Activated CD4-positive, alpha-beta T cell treated with anti-CD3 and anti-CD28 coated beads, Interleukin-2, amount 50 U/mL, for 1 hour (primary cell): ENCODE results near the gene CALML4.
"Not testable (repeated sequence)": the region's sequence is repeated elsewhere in the genome, so short reads cannot be mapped to it uniquely, and the experiment has no call there.

Experiments used
- DNase-seq: peaks from one replicate; pipeline ENCODE4 v3.0.0-alpha.2; 2020

Gene CALML4, protein sequence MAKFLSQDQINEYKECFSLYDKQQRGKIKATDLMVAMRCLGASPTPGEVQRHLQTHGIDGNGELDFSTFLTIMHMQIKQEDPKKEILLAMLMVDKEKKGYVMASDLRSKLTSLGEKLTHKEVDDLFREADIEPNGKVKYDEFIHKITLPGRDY

DNA sequence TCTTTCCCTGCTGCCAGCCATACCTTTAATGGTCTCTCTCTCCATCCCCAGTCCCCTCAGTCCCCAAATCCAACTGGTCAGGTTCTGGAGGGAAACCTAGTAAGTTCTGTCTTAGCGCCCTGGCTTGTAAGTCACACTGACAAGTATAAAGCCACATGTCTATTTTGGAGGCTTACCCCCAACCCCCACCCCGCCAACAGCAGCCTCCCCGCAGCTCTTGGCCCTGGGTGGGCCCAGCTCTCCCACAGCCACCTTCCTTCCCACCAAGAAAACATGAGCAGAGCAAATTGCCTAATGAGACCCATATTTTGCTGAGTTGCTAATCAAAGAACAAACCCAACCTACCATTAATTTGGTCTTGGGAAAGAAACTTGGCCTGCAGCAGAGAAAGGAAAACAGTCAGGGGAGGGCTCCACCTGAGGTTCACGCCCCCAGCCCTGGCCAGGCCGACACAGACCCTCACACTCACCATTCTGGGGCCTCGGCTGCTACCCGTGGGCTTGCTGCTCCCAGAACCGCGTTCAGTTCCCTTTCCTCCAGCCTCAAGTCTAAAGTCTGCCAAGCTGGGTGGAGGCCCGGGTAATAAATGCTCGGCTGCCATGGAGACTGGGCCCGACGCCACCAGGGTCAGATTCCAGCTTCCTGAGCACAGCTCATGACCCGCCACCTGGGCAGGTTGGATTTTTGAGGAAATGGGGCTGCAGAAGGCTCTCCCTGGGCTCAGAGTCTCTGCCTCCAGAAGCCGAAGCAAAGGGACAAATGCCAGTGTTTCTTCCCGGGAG is at the start of gene CALML4:
Gene CALML4 (minus strand): TSS at position 557 of the 782 bp plus-strand sequence. CDS start 85 bp downstream, at position 472.
- DNase-seq, result no peak

DNA sequence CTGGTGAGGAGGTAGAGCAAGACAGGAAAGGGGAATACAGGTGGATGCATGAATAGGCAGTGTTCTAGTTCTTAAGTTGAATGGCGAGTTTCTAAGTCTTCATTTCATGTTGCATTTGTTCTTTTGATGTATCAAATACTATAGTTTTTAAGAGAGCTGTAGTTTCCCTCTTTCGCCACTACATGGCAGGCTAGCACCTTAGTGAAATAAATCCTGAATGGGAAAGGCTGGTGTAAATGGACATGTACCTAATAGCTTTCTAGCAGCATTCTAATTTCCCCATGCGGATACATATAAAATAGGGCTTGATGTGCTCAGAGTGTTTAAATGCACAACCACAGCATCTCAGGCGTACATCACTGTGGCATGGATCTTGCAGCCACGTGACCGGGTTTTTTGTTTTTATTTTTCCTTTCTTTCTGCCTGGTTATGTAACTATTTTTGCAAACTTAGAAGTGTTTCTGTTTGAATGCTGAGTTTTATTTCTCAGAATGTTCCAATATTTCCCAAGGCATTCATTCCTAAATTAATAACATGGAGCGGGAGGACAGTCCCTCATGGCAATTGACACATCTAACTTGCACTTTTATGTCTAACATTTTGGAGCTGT is 47.9 kb upstream of the CALML4 start:
- DNase-seq, result peak; percentile 21

DNA sequence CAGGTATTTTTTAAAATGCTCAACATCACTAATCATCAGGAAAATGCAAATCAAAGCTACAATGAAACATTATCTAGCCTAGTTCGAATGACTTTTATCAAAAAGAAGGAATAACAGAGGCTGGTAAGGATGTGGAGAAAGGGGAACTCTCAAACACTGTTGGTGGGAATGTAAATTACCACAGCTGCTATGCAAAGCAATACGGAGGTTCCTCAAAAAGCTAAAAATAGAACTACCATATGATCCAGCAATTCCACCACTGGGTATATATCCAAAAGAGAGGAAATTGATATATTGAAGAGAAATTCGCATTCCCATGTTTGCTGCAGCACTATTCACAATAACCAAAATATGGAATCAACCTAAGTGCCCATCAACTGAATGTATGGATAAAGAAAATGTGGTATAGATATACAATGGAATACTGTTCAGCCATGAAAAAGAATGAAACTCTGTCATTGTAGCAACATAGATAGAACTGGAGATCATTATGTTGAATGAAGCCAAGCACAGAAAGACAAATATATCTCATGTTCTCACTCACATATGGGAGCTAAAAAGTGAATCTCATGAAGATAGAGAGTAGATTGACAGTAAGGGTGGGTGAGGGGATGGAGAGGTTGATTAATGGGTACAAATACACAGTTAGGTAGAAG is 44.1 kb upstream of the CALML4 start:
- no peak for DNase-seq

DNA sequence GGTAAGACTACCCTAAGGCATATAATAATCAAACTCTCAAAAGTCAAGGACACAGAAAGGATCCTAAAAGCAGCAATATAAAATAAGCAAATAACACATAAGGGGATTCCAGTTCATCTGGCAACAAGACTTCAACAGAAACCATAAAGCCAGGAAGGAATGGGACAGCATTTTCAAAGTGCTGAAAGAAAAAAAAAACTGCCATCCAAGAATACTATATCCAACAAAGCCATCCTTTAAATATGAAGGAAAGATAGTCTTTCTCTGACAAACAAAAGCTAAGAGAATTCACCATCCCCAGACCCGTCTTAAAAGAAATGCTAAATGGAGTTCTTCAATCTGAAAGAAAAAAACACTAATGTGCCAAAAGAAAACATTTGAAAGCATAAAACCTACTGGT is 39.1 kb upstream of the CALML4 start:
- no peak for DNase-seq

DNA sequence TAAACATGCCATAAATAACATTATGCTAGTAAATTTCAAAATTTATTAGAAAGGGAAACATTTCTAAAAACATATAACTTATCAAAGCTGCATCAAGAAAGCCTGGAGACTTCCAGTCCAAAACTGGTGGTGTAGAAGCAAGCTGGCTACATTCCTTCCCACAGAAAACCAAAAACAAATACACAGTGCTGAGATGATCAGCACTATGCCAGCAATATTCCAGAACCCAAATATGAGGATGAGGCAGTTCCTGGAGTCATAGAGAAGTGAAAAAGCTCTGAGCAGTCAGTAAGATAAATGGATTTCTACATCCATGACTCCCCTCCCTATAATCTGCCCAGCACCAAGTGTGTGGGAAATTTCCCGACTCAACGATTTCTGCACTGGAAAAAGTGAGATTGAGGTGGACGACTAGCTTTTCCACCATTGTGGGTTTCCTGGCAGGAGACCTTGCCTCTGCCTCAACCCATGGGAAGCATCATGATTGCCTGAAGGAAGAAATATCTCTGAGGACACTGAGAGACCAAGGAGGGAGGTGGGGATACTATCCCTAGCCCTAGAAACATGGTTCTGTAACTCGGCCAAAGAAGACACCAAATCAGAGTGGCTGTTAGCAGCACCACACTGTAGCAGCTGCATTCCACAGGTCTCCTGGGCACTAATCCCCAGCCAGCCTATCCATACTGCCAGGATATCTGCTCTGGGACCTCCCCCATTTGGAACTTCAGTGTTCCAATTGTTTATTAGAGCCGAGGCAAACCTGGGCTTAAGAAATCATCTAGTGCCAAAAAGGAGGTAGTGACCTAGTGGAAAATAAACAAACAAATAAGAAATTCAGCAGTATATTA is 36.2 kb upstream of the CALML4 start:
- no peak for DNase-seq

DNA sequence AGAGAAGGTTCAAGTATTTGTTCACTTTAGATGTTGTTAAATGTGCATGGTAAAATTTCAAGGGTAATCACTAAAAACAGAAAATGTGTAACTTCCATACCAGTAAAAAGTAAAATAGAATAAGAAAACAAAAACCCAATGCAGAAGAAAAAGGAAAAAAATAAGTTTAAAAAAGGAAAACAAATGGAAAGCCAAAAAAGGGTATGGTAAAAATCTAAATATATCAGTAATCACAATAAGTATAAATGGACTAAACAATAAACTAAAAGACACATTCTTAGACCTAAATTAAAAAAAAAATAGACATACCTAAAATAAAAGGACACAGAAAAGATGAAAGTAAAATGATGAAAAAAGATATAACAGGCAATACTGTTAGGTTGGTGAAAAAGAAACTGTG is 33.9 kb upstream of the CALML4 start:
- DNase-seq, result no peak

DNA sequence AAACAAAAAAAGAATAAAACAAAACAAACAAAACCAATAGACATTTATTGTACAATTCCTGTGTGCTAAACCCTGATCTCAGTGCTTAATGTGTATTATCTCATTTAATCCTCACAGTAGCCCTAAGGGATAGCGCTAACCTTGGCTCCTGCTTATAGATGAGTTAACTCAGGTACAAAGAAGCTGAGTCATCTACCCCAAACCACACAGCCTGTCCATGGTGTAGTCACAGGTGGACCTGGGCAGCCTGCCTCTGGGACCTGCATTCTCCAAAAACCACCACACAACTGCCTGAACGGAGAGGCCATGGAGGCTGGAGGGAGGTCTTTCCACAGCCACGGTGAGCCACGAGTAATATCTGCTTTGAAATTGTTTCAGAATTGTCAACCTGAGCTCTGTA is 29.9 kb upstream of the CALML4 start:
- DNase-seq, result no peak

DNA sequence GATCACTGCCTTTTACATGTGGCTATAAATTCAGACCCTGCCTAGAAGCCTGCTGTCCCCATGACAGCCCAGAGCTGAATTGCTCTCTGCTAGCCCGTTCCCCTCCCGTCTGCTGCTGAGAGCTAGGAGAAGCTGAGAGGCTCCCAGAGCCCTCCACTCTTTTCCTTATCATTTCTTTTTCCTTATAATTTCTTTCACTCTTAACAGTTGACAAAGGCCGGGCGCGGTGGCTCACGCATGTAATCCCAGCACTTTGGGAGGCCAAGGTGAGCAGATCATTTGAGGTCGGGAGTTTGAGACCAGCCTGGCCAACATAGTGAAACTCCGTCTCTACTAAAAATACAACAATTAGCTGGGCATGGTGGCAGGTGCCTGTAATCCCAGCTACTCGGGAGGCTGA is 29.4 kb upstream of the CALML4 start:
- not testable (repeated sequence) for DNase-seq

DNA sequence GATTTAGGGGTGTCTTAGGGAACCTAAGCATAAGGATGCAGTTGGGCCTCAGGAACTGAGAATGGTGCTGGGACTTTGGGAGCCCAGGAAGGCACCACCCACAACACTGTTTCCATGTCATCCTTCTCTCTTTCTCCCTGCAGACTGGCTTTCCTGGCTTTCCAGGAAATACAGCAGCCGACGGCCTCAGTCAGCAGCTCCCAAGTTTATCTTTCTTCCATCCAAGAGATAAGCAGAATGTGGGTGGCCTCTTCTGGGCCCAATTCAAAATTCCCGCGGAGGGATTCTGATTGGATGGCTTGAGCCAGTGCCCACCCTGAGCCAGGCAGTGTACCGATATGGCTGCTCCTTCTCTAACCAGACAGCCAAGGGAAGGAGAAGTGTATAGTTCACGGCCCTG is 28.9 kb upstream of the CALML4 start:
- DNase-seq, result no peak

DNA sequence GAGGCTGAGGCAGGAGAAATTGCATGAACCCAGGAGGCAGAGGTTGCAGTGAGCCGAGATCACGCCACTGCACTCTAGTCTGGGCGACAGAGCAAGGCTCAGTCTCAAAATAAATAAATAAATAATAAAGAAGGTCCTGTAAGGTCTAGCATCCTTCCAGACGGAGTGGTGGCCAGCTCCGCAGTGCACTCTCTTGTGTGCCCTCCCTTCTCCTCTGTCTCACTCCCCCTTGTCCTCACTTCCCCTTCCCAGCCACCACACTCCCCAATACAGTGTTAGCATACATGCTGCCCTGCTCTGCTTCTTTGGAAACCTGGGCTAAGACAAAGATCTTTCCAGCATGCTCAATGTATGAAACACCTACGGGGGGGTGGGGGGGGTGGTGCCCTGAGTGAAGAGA is 27.8 kb upstream of the CALML4 start:
- DNase-seq, result no peak

DNA sequence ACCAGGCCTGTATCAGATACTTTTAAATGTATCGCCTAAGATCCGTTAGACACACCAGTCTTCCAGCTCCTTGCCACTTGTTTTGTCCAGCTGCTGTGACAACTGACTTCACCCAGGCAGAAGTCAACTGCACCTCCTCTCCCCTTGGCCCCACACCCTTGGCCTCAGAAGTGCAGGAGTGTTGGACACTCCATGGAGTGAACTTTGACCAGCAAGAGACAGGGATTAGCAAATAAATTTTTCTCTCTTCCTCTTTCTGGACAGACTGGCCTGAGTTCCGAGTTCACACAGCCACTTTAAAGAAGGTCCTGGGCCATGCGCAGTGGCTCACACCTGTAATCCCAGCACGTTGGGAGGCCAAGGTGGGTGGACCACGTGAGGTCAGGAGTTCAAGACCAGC is 27.3 kb upstream of the CALML4 start:
- DNase-seq, result no peak

DNA sequence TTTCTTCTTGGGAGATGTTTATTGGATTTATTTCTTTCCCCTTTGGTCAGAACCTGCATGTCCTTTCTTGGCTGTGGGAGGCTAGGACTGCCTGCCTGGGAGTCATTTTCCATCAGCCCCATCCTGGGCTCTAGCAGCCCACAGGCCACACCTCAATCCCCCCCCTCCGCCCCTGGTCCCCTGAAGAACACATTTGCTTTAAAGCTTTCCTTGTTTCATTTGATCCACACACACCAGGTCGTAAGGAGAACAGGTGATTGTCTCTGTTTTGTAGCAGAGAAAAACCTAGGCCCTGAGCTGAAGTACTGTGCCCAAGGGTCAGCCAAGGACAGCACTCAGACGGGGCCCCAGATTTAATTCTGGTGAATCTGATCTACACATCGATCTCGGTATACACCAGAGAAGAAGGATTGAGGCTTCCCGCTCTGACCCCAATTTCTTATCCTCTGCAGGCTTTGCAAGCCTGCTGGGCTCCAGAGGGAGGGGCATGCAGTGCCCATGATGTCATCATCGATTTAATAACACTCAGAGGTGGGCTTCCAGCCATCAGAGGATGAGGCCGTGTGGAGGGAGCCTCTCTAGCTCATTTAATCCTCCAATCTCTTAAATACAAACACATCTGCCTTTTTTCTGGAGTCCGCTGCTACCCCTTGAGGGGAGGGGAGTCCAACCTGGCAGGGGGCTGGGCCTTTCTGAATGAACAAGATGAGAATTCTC is 26.1 kb upstream of the CALML4 start:
- DNase-seq, result no peak

DNA sequence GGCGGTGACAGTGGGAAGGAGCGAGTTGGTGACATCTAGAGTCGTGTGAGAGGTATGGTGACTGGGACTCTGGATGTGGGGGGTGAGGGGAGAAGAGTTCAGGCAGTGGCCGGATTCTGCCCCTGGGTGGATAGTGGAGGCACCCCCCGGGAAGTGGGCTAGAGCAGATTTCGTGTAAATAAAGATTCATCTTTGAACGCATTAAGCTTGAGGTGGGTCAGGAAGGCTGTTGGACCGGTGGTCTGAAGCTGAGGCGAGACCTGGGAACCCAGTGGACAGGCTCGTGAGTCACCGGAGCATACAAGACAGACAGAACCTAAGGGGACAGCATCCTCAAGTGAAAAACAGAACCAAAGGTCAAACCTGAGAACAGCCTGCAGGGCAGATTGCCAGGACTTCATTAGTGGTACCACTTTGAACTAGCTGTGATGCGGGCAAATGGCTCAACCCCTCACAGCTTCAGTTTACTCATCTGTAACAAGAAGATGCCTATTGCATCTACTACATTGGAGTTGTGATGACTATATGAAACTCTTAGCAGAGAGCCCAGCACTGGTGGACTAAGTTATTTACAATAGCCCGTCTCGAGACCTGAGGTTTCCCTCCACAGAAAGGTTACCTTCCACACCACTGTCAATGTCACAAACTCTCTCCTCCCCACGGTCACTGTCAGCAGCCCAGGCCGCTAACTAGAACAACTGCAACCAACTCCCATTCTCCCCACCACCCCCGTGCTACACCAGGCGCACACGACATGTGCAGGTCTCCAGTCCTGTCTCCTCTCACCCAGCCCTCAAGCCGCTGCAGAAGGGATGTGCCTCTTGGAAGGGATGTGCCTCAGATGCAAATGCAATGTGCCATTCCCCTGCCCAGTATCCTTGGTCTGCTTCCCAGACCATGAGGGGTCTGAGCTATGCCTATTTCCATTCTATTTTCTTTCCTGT is 25.3 kb upstream of the CALML4 start:
- no peak for DNase-seq

DNA sequence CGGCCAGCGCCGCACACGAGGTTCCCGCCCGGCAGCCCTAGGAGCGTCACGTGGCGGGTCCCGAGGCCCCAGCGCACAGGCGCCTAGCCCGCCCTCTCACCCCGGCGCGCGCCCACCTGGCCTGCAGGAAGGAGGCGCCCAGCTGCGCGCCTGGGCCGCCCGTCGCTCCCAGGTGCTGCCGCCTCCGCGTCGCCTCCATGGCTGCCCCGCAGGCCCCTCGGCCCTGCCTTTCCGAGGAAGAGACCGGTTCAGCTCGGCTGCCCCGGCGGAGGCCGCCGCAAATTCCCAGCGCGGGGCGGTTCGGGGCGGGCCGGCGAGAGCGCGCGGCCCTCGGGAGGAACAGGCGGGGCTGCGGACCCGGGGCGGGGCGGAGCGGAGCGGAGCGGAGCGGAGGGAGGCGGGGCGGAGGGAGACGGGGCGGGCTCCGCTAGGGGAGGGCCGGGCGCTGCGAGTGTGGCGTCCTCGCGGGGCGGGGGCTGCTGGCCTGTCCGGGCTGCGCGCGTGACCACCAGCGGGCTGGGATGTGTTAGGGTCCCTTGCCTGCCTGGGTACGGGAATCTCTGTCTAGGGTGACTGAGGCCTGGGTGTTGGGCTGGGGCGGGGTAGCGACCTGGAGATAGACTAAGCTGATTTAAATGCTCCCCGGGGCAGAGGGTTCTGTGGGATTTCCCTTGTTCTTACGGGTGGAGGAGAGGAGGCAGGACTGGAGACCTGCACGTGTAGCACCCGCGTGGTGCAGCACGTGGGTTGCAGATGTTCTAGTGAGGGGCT is 24.4 kb upstream of the CALML4 start, which contains the start of gene CLN6:
Gene CLN6 (minus strand): TSS at position 343 of the 771 bp plus-strand sequence. CDS start 144 bp downstream, at position 199.
- peak; percentile 70 for DNase-seq

DNA sequence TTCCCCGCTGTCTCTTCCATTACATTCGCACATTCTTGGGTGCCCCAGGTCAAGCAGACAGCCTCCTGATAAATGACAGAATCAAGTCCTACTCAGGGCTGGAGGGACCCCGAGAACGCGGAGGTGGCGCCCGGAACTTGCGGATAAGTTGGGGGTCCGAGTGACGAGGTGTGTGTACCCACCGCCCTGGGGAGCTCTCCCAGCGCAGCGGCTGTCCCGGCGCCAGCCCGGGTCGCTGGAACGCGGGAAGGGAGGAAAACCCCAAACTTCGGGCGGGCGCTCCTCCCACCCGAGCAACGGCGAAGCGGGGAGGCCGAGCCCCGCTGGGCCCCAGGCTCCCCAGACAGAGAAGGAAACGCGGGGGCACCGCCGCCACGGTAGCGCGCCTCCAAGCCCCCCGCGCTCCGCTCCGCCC is 23.8 kb upstream of the CALML4 start:
- no peak for DNase-seq

DNA sequence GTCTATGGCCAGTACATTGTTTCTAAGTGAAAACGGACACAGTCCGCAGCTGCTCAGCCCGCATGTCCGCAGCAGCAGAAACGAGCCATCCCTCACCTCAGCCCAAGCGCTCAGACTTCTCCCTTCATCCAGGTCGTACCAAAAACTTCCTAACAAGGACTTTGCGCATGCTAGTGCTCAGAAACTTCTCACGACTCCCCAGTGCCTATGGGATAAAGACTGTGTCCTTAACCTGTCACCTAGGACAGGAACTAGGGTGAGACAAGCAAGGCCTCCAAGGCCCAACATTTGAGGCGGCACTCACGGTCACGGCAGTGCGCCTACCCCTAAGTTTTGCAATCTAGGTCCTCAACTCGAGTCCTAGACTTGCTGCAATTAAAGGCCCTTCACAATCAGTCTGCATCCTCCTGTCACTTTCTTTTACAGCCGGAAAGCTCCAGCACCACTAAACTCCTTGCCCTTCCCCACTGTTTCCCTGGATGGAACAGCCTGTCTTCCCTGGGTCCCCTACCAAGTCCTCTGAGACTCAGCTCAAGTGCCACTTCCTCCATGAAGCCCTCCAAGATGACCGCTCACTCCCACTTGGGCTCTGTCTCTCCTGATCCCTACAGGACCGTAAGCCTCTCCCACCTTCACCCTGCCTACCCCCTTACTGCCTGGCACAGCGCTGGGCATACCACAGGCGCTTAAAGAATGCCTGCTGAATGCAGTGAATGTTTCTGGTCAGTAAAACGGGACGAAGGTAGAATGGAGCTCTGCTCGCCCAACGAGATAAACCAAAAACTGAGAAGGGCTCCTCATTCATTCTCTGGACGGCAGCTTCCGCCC is 23.2 kb upstream of the CALML4 start:
- no peak for DNase-seq

DNA sequence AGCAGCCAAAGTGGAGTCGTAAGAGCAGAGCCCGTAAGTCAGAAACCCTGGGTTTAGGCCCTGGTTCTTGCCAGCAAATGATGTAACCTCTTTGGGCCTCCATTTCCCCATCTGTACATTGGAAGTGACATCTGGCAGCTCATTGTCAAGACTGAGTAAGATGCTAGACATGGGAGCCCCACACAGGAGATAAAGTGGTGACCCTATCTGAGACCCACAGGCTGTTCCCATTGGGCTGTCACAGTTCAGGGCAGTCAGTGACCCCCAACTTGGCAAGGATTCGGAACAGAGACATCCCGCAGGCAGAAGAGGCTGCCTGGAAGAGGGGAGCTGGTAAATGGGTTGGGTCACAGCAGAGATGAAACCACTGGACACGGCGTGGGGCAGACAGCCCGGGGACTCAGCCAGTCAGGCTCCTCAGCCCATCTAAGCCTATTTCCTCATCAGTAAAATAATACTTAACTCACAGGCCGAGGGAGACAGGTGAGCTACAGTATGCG is 22.6 kb upstream of the CALML4 start:
- DNase-seq, result no peak

DNA sequence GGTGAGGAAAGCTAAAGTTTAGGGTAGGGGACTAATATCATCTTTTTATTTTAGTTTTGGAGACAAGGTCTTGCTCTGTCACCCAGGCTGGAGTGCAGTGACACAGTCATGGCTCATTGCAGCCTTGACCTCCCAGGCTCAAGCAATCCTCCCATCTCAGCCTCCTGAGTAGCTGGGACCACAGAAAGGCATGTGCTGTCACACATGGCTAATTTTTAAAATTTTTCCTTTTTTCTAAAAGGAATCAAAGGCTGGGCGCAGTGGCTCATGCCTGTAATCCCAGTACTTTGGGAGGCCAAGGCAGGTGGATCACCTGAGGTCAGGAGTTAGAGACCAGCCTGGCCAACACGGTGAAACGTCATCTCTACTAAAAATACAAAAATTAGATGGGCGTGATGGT is 20.3 kb upstream of the CALML4 start:
- DNase-seq, result not testable (repeated sequence)
